ENCODE results near the gene NQO1.

Gene NQO1

GRCh38 chr16:69706256-69706974 lies 19.9 kb downstream of the NQO1 start:
- peaks cover 6 to 9% of the 10 kb centered on the region in 2 donors for H3K36me3 ChIP-seq (ENCODE audit: control insufficient read depth in 2 of 2, insufficient read depth in 2 of 2, low read length in 2 of 2)
- H3K27ac ChIP-seq (ENCODE audit: low read length), result no peak overlapping the region

GRCh38 chr16:69703638-69704037 lies 22.7 kb downstream of the NQO1 start:
- Histone ChIP-seq H3K9ac (ENCODE audit: low read length in 2 of 2) (no peak overlapping the region), H3K4me3 (ENCODE audit: low read length in 2 of 2) (no peak overlapping the region), H3K36me3 (ENCODE audit: control insufficient read depth in 2 of 2, insufficient read depth in 2 of 2, low read length in 2 of 2) (peaks cover 6 to 11% of the 10 kb centered on the region in 2 donors), H3K4me1 (ENCODE audit: control insufficient read depth, insufficient read depth, low read length) (no peaks in the 10 kb centered on the region), H3K27me3 (ENCODE audit: control insufficient read depth in 1 of 2, insufficient read depth in 2 of 2, low read length in 2 of 2) (no peaks in the 10 kb centered on the region), H3K9me3 (ENCODE audit: control insufficient read depth in 2 of 2, low read length in 2 of 2) (no peaks in the 10 kb centered on the region), H3K27ac (ENCODE audit: low read length) (no peak overlapping the region)

More at GRCh38 chr16:69706256-69706974, 19.9 kb downstream of the NQO1 start:
- Histone ChIP-seq H3K4me1 (ENCODE audit: control insufficient read depth, insufficient read depth, low read length) (peaks cover 2% of the 10 kb centered on the region), H3K9me3 (ENCODE audit: control insufficient read depth in 2 of 2, low read length in 2 of 2) (no peaks in the 10 kb centered on the region), H3K27me3 (ENCODE audit: control insufficient read depth in 1 of 2, insufficient read depth in 2 of 2, low read length in 2 of 2) (no peaks in the 10 kb centered on the region), H3K4me3 (ENCODE audit: low read length in 2 of 2) (no peak overlapping the region), H3K9ac (ENCODE audit: low read length in 2 of 2) (no peak overlapping the region)

DNA sequence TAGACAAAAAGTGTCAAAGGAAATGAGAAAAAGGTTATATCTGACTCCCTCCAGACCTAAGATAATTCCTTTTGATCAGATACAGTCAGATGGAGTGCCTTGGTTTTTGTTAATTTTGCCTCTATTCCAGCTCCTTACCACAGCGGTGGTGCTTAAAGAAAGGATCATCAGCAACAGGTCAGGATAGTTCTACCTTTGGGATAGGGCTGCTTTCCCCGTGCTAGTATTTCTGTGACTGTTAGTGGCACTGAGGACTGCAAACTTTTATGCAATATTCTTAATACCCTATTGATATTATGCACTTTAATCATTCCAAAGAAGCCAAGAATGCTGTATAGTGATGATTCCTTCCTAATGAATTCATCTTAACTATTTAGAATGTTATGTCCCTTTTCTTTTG lies 24.5 kb downstream of the NQO1 start:
- H3K9me3 ChIP-seq (ENCODE audit: control insufficient read depth in 2 of 2, low read length in 2 of 2), result no peaks in the 10 kb centered on the region
- H3K27ac ChIP-seq (ENCODE audit: low read length), result no peak overlapping the region
- H3K9ac ChIP-seq (ENCODE audit: low read length in 2 of 2), result no peak overlapping the region
- H3K4me3 ChIP-seq (ENCODE audit: low read length in 2 of 2), result no peak overlapping the region
- H3K36me3 ChIP-seq (ENCODE audit: control insufficient read depth in 2 of 2, insufficient read depth in 2 of 2, low read length in 2 of 2), result peaks cover 5 to 7% of the 10 kb centered on the region in 2 donors
- no peaks in the 10 kb centered on the region for H3K4me1 ChIP-seq (ENCODE audit: control insufficient read depth, insufficient read depth, low read length)
- H3K27me3 ChIP-seq (ENCODE audit: control insufficient read depth in 1 of 2, insufficient read depth in 2 of 2, low read length in 2 of 2), result no peaks in the 10 kb centered on the region

GRCh38 chr16:69701452-69701851 lies 24.9 kb downstream of the NQO1 start:
- H3K27ac ChIP-seq (ENCODE audit: low read length), result no peak overlapping the region
- no peak overlapping the region for H3K4me3 ChIP-seq (ENCODE audit: low read length in 2 of 2)
- H3K27me3 ChIP-seq (ENCODE audit: control insufficient read depth in 1 of 2, insufficient read depth in 2 of 2, low read length in 2 of 2), result no peaks in the 10 kb centered on the region
- no peaks in the 10 kb centered on the region for H3K9me3 ChIP-seq (ENCODE audit: control insufficient read depth in 2 of 2, low read length in 2 of 2)
- no peak overlapping the region for H3K9ac ChIP-seq (ENCODE audit: low read length in 2 of 2)
- no peaks in the 10 kb centered on the region for H3K4me1 ChIP-seq (ENCODE audit: control insufficient read depth, insufficient read depth, low read length)
- peaks cover 8 to 9% of the 10 kb centered on the region in 2 donors for H3K36me3 ChIP-seq (ENCODE audit: control insufficient read depth in 2 of 2, insufficient read depth in 2 of 2, low read length in 2 of 2)

DNA sequence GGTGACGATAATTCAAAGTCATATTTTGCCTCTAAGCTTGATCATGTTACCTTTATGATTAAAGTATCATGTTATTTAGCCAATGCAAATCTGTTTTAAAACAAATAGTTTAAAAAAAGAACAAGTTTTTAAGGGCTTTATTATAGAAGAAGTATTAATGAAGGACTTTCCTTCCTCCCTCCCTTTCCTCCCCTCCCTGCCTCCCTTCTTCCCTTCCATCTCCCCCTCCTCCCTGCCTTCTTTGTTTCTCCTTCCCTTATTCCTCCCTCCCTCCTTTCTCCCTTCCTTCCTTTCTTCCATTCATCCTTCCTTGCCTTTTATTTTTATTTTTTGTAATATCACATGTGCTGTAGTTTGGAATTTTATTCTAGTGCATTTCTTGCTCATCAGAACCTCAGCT lies 26.4 kb downstream of the NQO1 start:
- no peaks in the 10 kb centered on the region for H3K4me1 ChIP-seq (ENCODE audit: control insufficient read depth, insufficient read depth, low read length)
- no peaks in the 10 kb centered on the region for H3K9me3 ChIP-seq (ENCODE audit: control insufficient read depth in 2 of 2, low read length in 2 of 2)
- no peaks in the 10 kb centered on the region for H3K27me3 ChIP-seq (ENCODE audit: control insufficient read depth in 1 of 2, insufficient read depth in 2 of 2, low read length in 2 of 2)
- H3K9ac ChIP-seq (ENCODE audit: low read length in 2 of 2), result no peak overlapping the region
- no peak overlapping the region for H3K4me3 ChIP-seq (ENCODE audit: low read length in 2 of 2)
- peaks cover 11 to 16% of the 10 kb centered on the region in 2 donors for H3K36me3 ChIP-seq (ENCODE audit: control insufficient read depth in 2 of 2, insufficient read depth in 2 of 2, low read length in 2 of 2)
- H3K27ac ChIP-seq (ENCODE audit: low read length), result no peak overlapping the region

- no peak overlapping the region for H3K9ac ChIP-seq (ENCODE audit: low read length in 2 of 2)
- H3K36me3 ChIP-seq (ENCODE audit: control insufficient read depth in 2 of 2, insufficient read depth in 2 of 2, low read length in 2 of 2), result peaks cover 17 to 24% of the 10 kb centered on the region in 2 donors
Observed at GRCh38 chr16:69698404-69698803, 28.0 kb downstream of the NQO1 start.

DNA sequence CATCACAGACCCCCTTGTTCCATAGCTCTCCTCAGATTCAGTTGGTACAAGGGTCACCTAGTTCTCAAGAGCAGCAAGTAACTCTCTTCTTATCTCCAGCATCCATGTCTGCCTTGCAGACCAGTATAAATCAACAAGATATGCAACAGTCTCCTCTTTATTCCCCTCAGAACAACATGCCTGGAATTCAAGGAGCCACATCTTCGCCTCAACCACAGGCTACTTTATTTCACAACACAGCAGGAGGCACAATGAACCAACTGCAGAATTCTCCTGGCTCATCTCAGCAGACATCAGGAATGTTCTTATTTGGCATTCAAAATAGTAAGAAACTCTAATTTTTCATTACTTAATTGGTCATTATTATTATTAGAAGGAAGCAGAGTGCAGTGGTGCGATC lies 32.4 kb downstream of the NQO1 start:
- Histone ChIP-seq H3K4me1 (ENCODE audit: control insufficient read depth, insufficient read depth, low read length) (no peaks in the 10 kb centered on the region), H3K9me3 (ENCODE audit: control insufficient read depth in 2 of 2, low read length in 2 of 2) (no peaks in the 10 kb centered on the region), H3K27ac (ENCODE audit: low read length) (no peak overlapping the region), H3K27me3 (ENCODE audit: control insufficient read depth in 1 of 2, insufficient read depth in 2 of 2, low read length in 2 of 2) (no peaks in the 10 kb centered on the region), H3K9ac (ENCODE audit: low read length in 2 of 2) (no peak overlapping the region), H3K4me3 (ENCODE audit: low read length in 2 of 2) (no peak overlapping the region), H3K36me3 (ENCODE audit: control insufficient read depth in 2 of 2, insufficient read depth in 2 of 2, low read length in 2 of 2) (peaks cover 28 to 41% of the 10 kb centered on the region in 2 donors)

More at GRCh38 chr16:69698404-69698803, 28.0 kb downstream of the NQO1 start:
- Histone ChIP-seq H3K27me3 (ENCODE audit: control insufficient read depth in 1 of 2, insufficient read depth in 2 of 2, low read length in 2 of 2) (no peaks in the 10 kb centered on the region), H3K4me3 (ENCODE audit: low read length in 2 of 2) (no peak overlapping the region), H3K9me3 (ENCODE audit: control insufficient read depth in 2 of 2, low read length in 2 of 2) (no peaks in the 10 kb centered on the region), H3K4me1 (ENCODE audit: control insufficient read depth, insufficient read depth, low read length) (no peaks in the 10 kb centered on the region), H3K27ac (ENCODE audit: low read length) (no peak overlapping the region)

DNA sequence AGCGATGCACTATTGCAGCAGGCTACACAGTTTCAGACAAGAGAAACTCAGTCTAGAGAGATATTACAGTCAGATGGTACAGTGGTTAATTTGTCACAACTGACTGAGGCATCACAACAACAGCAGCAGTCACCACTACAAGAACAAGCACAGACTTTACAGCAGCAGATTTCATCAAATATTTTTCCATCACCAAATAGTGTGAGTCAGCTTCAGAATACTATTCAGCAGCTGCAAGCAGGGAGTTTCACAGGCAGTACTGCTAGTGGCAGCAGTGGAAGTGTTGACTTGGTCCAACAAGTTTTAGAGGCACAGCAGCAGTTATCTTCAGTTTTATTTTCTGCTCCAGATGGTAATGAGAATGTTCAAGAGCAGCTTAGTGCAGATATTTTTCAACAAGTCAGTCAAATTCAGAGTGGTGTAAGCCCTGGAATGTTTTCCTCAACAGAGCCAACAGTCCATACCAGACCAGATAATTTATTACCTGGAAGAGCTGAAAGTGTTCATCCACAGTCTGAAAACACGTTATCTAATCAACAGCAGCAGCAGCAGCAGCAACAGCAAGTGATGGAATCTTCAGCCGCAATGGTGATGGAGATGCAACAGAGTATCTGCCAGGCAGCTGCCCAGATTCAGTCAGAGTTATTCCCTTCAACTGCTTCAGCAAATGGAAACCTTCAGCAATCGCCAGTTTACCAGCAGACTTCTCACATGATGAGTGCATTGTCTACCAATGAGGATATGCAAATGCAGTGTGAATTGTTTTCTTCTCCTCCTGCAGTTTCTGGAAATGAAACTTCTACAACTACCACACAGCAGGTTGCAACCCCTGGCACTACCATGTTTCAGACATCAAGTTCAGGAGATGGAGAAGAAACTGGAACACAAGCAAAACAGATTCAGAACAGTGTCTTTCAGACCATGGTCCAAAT lies 34.1 kb downstream of the NQO1 start:
- H3K36me3 ChIP-seq (ENCODE audit: control insufficient read depth in 2 of 2, insufficient read depth in 2 of 2, low read length in 2 of 2), result peaks cover 26 to 41% of the 10 kb centered on the region in 2 donors
- no peak overlapping the region for H3K4me3 ChIP-seq (ENCODE audit: low read length in 2 of 2)
- no peaks in the 10 kb centered on the region for H3K4me1 ChIP-seq (ENCODE audit: control insufficient read depth, insufficient read depth, low read length)
- H3K27ac ChIP-seq (ENCODE audit: low read length), result no peak overlapping the region
- H3K9ac ChIP-seq (ENCODE audit: low read length in 2 of 2), result no peak overlapping the region
- H3K27me3 ChIP-seq (ENCODE audit: control insufficient read depth in 1 of 2, insufficient read depth in 2 of 2, low read length in 2 of 2), result no peaks in the 10 kb centered on the region
- no peaks in the 10 kb centered on the region for H3K9me3 ChIP-seq (ENCODE audit: control insufficient read depth in 2 of 2, low read length in 2 of 2)

DNA sequence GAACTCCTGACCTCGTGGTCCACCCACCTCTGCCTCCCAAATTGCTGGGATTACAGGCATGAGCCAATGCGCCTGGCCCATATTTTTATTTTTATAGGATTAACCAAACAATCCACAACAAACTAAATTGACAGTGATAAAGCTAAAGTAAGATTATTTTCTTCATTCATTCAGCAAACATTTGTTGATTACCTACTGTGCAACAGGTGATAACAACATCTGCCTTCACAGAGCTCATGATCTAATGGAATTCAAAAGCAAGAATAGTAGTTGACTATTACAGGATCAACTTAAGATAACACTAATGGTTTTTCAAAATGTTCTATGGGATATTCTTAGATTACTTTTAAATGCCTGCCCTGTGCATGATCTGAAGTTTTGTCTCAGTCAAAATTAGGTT lies 37.8 kb downstream of the NQO1 start:
- Histone ChIP-seq H3K4me1 (ENCODE audit: control insufficient read depth, insufficient read depth, low read length) (no peaks in the 10 kb centered on the region), H3K9me3 (ENCODE audit: control insufficient read depth in 2 of 2, low read length in 2 of 2) (no peaks in the 10 kb centered on the region), H3K36me3 (ENCODE audit: control insufficient read depth in 2 of 2, insufficient read depth in 2 of 2, low read length in 2 of 2) (peaks cover 16 to 22% of the 10 kb centered on the region in 2 donors), H3K9ac (ENCODE audit: low read length in 2 of 2) (no peak overlapping the region), H3K27me3 (ENCODE audit: control insufficient read depth in 1 of 2, insufficient read depth in 2 of 2, low read length in 2 of 2) (no peaks in the 10 kb centered on the region), H3K27ac (ENCODE audit: low read length) (no peak overlapping the region), H3K4me3 (ENCODE audit: low read length in 2 of 2) (no peak overlapping the region)

GRCh38 chr16:69680358-69680757 lies 46.0 kb downstream of the NQO1 start:
- no peak overlapping the region for H3K27ac ChIP-seq (ENCODE audit: low read length)
- peaks cover 17 to 18% of the 10 kb centered on the region in 2 donors for H3K36me3 ChIP-seq (ENCODE audit: control insufficient read depth in 2 of 2, insufficient read depth in 2 of 2, low read length in 2 of 2)
- no peaks in the 10 kb centered on the region for H3K27me3 ChIP-seq (ENCODE audit: control insufficient read depth in 1 of 2, insufficient read depth in 2 of 2, low read length in 2 of 2)
- H3K4me3 ChIP-seq (ENCODE audit: low read length in 2 of 2), result no peak overlapping the region
- H3K9me3 ChIP-seq (ENCODE audit: control insufficient read depth in 2 of 2, low read length in 2 of 2), result no peaks in the 10 kb centered on the region
- H3K9ac ChIP-seq (ENCODE audit: low read length in 2 of 2), result no peak overlapping the region
- H3K4me1 ChIP-seq (ENCODE audit: control insufficient read depth, insufficient read depth, low read length), result no peaks in the 10 kb centered on the region
